Measurements from ENCODE around the gene RFPL3. TPM values are rescaled to one million over a fixed set of nuclear protein-coding genes. Genes with fewer than 3 reads are reported as not detected.

Gene RFPL3
- polyA plus RNA-seq, 3 donors = not detected

GRCh38 chr22:32329202-32329645 lies 28.4 kb upstream of the RFPL3 start:
- intact Hi-C loops (cut with micrococcal nuclease) = no loop called here
- H3K36me3 Mint-ChIP-seq = no peaks in the 10 kb centered on the region
- H3K4me1 Mint-ChIP-seq = no peaks in the 10 kb centered on the region
- no peak overlapping the region for H3K4me3 Mint-ChIP-seq
- no peaks in the 10 kb centered on the region for H3K9me3 ChIP-seq (replicated peaks in 1 of 2; ENCODE audit: control insufficient read depth in 1 of 2, insufficient read depth in 1 of 2, low read length in 2 of 2)
- no peak overlapping the region for H3K4me2 ChIP-seq (replicated peaks; ENCODE audit: extremely low read depth, low read length, poor library complexity, severe bottlenecking)
- WGBS (ENCODE audit: insufficient coverage) = 95% methylated on average over 6 of the region's 8 CpGs
- no peaks in the 10 kb centered on the region for H3K36me3 ChIP-seq (replicated peaks in 1 of 2; ENCODE audit: control insufficient read depth in 1 of 2, insufficient read depth in 2 of 2, low read length in 2 of 2)
- TF ChIP-seq CTCF (IDR thresholded peaks at IDR 0.05) = no peak
- no peaks in the 10 kb centered on the region for H3K79me2 ChIP-seq (ENCODE audit: insufficient read depth, low read length)
- peaks cover 0 to 2% (median 1%) of the 10 kb centered on the region in 7 donors for H3K9me3 Mint-ChIP-seq
- no peak for DNase-seq
- H3K27ac Mint-ChIP-seq = no peak overlapping the region
- H3K27me3 Mint-ChIP-seq (ENCODE audit: low read depth in 3 of 3) = peaks cover 3 to 15% (median 9%) of the 10 kb centered on the region in 3 donors
- no peaks in the 10 kb centered on the region for H3K4me1 ChIP-seq (ENCODE audit: control insufficient read depth in 1 of 2, insufficient read depth in 2 of 2, low read length in 2 of 2)
- H4K20me1 ChIP-seq (ENCODE audit: insufficient read depth, low read length) = no peaks in the 10 kb centered on the region
- no peak overlapping the region for H3K4me3 ChIP-seq (replicated peaks in 1 of 3; ENCODE audit: low read depth in 2 of 3, low read length in 3 of 3)
- no peaks in the 10 kb centered on the region for H3K27me3 ChIP-seq (ENCODE audit: control insufficient read depth in 2 of 2, insufficient read depth in 2 of 2, low read length in 2 of 2)
- H3K9ac ChIP-seq (ENCODE audit: insufficient read depth, low read length, poor library complexity, severe bottlenecking) = no peak overlapping the region
- H2AFZ ChIP-seq (ENCODE audit: insufficient read depth, low read depth, low read length, poor library complexity, severe bottlenecking) = no peak overlapping the region
- no peak overlapping the region for H3K27ac ChIP-seq (ENCODE audit: low read depth in 1 of 2, low read length in 2 of 2)

GRCh38 chr22:32331236-32331917 lies 26.3 kb upstream of the RFPL3 start:
- H3K9me3 Mint-ChIP-seq = peaks cover 0 to 2% (median 1%) of the 10 kb centered on the region in 7 donors
- no peak for DNase-seq
- intact Hi-C loops (cut with micrococcal nuclease) = no loop called here
- no peaks in the 10 kb centered on the region for H3K9me3 ChIP-seq (replicated peaks in 1 of 2; ENCODE audit: control insufficient read depth in 1 of 2, insufficient read depth in 1 of 2, low read length in 2 of 2)
- H3K4me1 ChIP-seq (ENCODE audit: control insufficient read depth in 1 of 2, insufficient read depth in 2 of 2, low read length in 2 of 2) = no peaks in the 10 kb centered on the region
- no peaks in the 10 kb centered on the region for H3K4me1 Mint-ChIP-seq
- H3K4me3 ChIP-seq (replicated peaks in 1 of 3; ENCODE audit: low read depth in 2 of 3, low read length in 3 of 3) = no peak overlapping the region
- no peak overlapping the region for H3K9ac ChIP-seq (ENCODE audit: insufficient read depth, low read length, poor library complexity, severe bottlenecking)
- WGBS (ENCODE audit: insufficient coverage) = 75% methylated on average over 26 of the region's 28 CpGs
- no peak overlapping the region for H3K4me2 ChIP-seq (replicated peaks; ENCODE audit: extremely low read depth, low read length, poor library complexity, severe bottlenecking)
- TF ChIP-seq CTCF (IDR thresholded peaks at IDR 0.05) = no peak
- peaks cover 4 to 15% (median 7%) of the 10 kb centered on the region in 3 donors for H3K27me3 Mint-ChIP-seq (ENCODE audit: low read depth in 3 of 3)
- no peaks in the 10 kb centered on the region for H4K20me1 ChIP-seq (ENCODE audit: insufficient read depth, low read length)
- no peaks in the 10 kb centered on the region for H3K36me3 ChIP-seq (replicated peaks in 1 of 2; ENCODE audit: control insufficient read depth in 1 of 2, insufficient read depth in 2 of 2, low read length in 2 of 2)
- H2AFZ ChIP-seq (ENCODE audit: insufficient read depth, low read depth, low read length, poor library complexity, severe bottlenecking) = no peak overlapping the region
- H3K79me2 ChIP-seq (ENCODE audit: insufficient read depth, low read length) = no peaks in the 10 kb centered on the region
- H3K4me3 Mint-ChIP-seq = no peak overlapping the region
- H3K27ac Mint-ChIP-seq = no peak overlapping the region
- H3K27me3 ChIP-seq (ENCODE audit: control insufficient read depth in 2 of 2, insufficient read depth in 2 of 2, low read length in 2 of 2) = no peaks in the 10 kb centered on the region
- H3K27ac ChIP-seq (ENCODE audit: low read depth in 1 of 2, low read length in 2 of 2) = no peak overlapping the region
- no peaks in the 10 kb centered on the region for H3K36me3 Mint-ChIP-seq
